WTC11 (cell line): ENCODE measurements around the gene RNF125. TPM values are rescaled to one million over a fixed set of nuclear protein-coding genes. Genes with fewer than 3 reads are reported as not detected.

Experiments used
- ATAC-seq: fragments of 200-7000 bp; cut with Tn5 transposase; 2 replicates; pipeline ENCODE4 v1.10.0; 2021; ENCODE audit warnings: mild to moderate bottlenecking, moderate library complexity
- CTCF ChIA-PET: fragments of 300-600 bp; sonication (Branson Sonifier 250); formaldehyde crosslinking; loops from one replicate; lab custom pipeline; 2021; ENCODE audit warnings: antibody characterized with exemption; lab: Charles Lee
- POLR2A ChIA-PET: fragments of 350-600 bp; sonication (Branson Sonifier 250); formaldehyde crosslinking; loops from one replicate; lab custom pipeline; 2021; ENCODE audit warnings: antibody characterized with exemption; lab: Charles Lee
- DNase-seq: peaks from one replicate; pipeline ENCODE4 v3.0.0; 2021; ENCODE audit warnings: low spot score
- H3K27ac Mint-ChIP-seq: 2 replicates; pipeline ENCODE4 v1.8.0; 2021; ENCODE audit warnings: mixed read lengths
- H3K27me3 Mint-ChIP-seq: 2 replicates; pipeline ENCODE4 v1.8.0; 2021; ENCODE audit warnings: low read depth, mild to moderate bottlenecking, moderate library complexity, mixed read lengths
- H3K36me3 Mint-ChIP-seq: 2 replicates; pipeline ENCODE4 v1.8.0; 2021; ENCODE audit warnings: mixed read lengths
- H3K4me1 Mint-ChIP-seq: 2 replicates; pipeline ENCODE4 v1.8.0; 2022; ENCODE audit warnings: mixed read lengths
- H3K4me3 Mint-ChIP-seq: 2 replicates; pipeline ENCODE4 v1.8.0; 2021; ENCODE audit warnings: mild to moderate bottlenecking, moderate library complexity, mixed read lengths
- H3K9me3 Mint-ChIP-seq: 2 replicates; pipeline ENCODE4 v1.8.0; 2021; ENCODE audit warnings: mixed read lengths
- ATF1 ChIP-seq: sonication (generic); formaldehyde crosslinking; IDR thresholded peaks from 2 replicates; pipeline ENCODE4 v1.8.1; 2023; ENCODE audit warnings: mild to moderate bottlenecking, moderate library complexity, missing genetic modification reagents
- E2F1 ChIP-seq: sonication (generic); formaldehyde crosslinking; IDR thresholded peaks from 2 replicates; pipeline ENCODE4 v1.8.0; 2022; ENCODE audit warnings: mild to moderate bottlenecking, missing genetic modification reagents
- ESRRA ChIP-seq: sonication (generic); formaldehyde crosslinking; IDR thresholded peaks from 2 replicates; pipeline ENCODE4 v1.8.1; 2022; ENCODE audit warnings: mild to moderate bottlenecking, missing genetic modification reagents, borderline replicate concordance
- FOXP1 ChIP-seq: sonication (generic); formaldehyde crosslinking; IDR thresholded peaks from 2 replicates; pipeline ENCODE4 v1.8.0; 2022; ENCODE audit warnings: missing genetic modification reagents, mild to moderate bottlenecking, moderate library complexity, borderline replicate concordance
- HMGA2 ChIP-seq: fragments of 250-450 bp; sonication (Bioruptor Pico); IDR thresholded peaks from 2 replicates; pipeline ENCODE4 v1.4.0; 2021; ENCODE audit warnings: mild to moderate bottlenecking, moderate library complexity
- JAZF1 ChIP-seq: fragments of 250-450 bp; sonication (Bioruptor Pico); IDR thresholded peaks from 2 replicates; pipeline ENCODE4 v1.9.0; 2021; ENCODE audit warnings: moderate library complexity, mild to moderate bottlenecking, inconsistent platforms
- MYBL2 ChIP-seq: sonication (generic); formaldehyde crosslinking; IDR thresholded peaks from 2 replicates; pipeline ENCODE4 v1.8.1; 2023; ENCODE audit warnings: mild to moderate bottlenecking, moderate library complexity, missing genetic modification reagents
- NR1H2 ChIP-seq: sonication (generic); formaldehyde crosslinking; IDR thresholded peaks from 2 replicates; pipeline ENCODE4 v1.9.0; 2021; ENCODE audit warnings: mild to moderate bottlenecking, moderate library complexity, missing genetic modification reagents
- NR3C1 ChIP-seq: sonication (generic); formaldehyde crosslinking; conservative IDR thresholded peaks from 2 replicates; pipeline ENCODE4 v1.8.1; 2023; ENCODE audit warnings: low read depth, mild to moderate bottlenecking, missing genetic modification reagents
- PRDM15 ChIP-seq: sonication (generic); formaldehyde crosslinking; IDR thresholded peaks from 2 replicates; pipeline ENCODE4 v1.8.0; 2022; ENCODE audit warnings: missing genetic modification reagents
- SMAD4 ChIP-seq: sonication (generic); formaldehyde crosslinking; IDR thresholded peaks from 2 replicates; pipeline ENCODE4 v1.8.0; 2022; ENCODE audit warnings: mild to moderate bottlenecking, missing genetic modification reagents
- TEAD4 ChIP-seq: sonication (generic); formaldehyde crosslinking; IDR thresholded peaks from 2 replicates; pipeline ENCODE4 v1.8.0; 2022; ENCODE audit warnings: mild to moderate bottlenecking, missing genetic modification reagents
- USF1 ChIP-seq: sonication (generic); formaldehyde crosslinking; IDR thresholded peaks from 2 replicates; pipeline ENCODE4 v1.8.0; 2022; ENCODE audit warnings: mild to moderate bottlenecking, missing genetic modification reagents
- ZNF121 ChIP-seq: sonication (generic); formaldehyde crosslinking; IDR thresholded peaks from 2 replicates; pipeline ENCODE4 v1.8.0; 2023; ENCODE audit warnings: missing genetic modification reagents
- ZNF232 ChIP-seq: sonication (generic); formaldehyde crosslinking; IDR thresholded peaks from 2 replicates; pipeline ENCODE4 v1.8.0; 2022; ENCODE audit warnings: mild to moderate bottlenecking, missing genetic modification reagents
- ZNF281 ChIP-seq: sonication (generic); formaldehyde crosslinking; IDR thresholded peaks from 2 replicates; pipeline ENCODE4 v1.8.0; 2023; ENCODE audit warnings: mild to moderate bottlenecking, missing genetic modification reagents
- ZNF317 ChIP-seq: sonication (generic); formaldehyde crosslinking; IDR thresholded peaks from 2 replicates; pipeline ENCODE4 v1.8.1; 2023; ENCODE audit warnings: low read depth, mild to moderate bottlenecking, moderate library complexity, missing genetic modification reagents, borderline replicate concordance
- ZNF425 ChIP-seq: fragments of 250-450 bp; sonication (Bioruptor Pico); conservative IDR thresholded peaks from 2 replicates; pipeline ENCODE4 v1.9.0; 2021; ENCODE audit warnings: mild to moderate bottlenecking
- ZNF532 ChIP-seq: fragments of 250-450 bp; sonication (Bioruptor Pico); IDR thresholded peaks from 2 replicates; pipeline ENCODE4 v1.9.0; 2021; ENCODE audit warnings: mild to moderate bottlenecking, borderline replicate concordance
- total RNA-seq: library from RNA; stranded (reverse); gene quantifications from 3 replicates; pipeline ENCODE4 v1.2.3, GENCODE V29; 2021

The RNF125 gene
- total RNA-seq, 1 experiment from 2014 or later = 14.9 TPM

GRCh38 chr18:32060026-32060425 lies 41.4 kb downstream of the RNF125 start:
- Mint-ChIP-seq H3K27ac (no peak overlapping the region), H3K4me1 (peaks cover 38% of the 10 kb centered on the region), H3K9me3 (peaks cover 4% of the 10 kb centered on the region; the same call in 1 of the 2 replicates), H3K36me3 (peaks cover 8% of the 10 kb centered on the region), H3K27me3 (no peaks in the 10 kb centered on the region), H3K4me3 (no peak overlapping the region)
- TF ChIP-seq ZNF317 (CRISPR knock-in tag) (no peak), NR1H2 (no peak), ESRRA (no peak)
- POLR2A ChIA-PET = no interaction called here
- DNase-seq (no peak), ATAC-seq (no peak)
- CTCF ChIA-PET = no interaction called here

GRCh38 chr18:32067375-32068167 lies 48.9 kb downstream of the RNF125 start:
- Mint-ChIP-seq H3K27me3 (no peaks in the 10 kb centered on the region), H3K4me3 (no peak overlapping the region), H3K36me3 (peaks cover 7% of the 10 kb centered on the region), H3K27ac (no peak overlapping the region), H3K4me1 (no peaks in the 10 kb centered on the region), H3K9me3 (peaks cover 3% of the 10 kb centered on the region; the same call in 1 of the 2 replicates)
- no peak for DNase-seq
- no peak for ATAC-seq
- CTCF ChIA-PET = no interaction called here
- no peak for TF ChIP-seq E2F1 (CRISPR knock-in tag)
- no peak for TF ChIP-seq ZNF425 (CRISPR knock-in tag)
- TF ChIP-seq JAZF1 (CRISPR knock-in tag) = no peak
- no peak for TF ChIP-seq USF1
- TF ChIP-seq TEAD4 = no peak
- no peak for TF ChIP-seq ZNF232
- TF ChIP-seq SMAD4 (CRISPR knock-in tag) = no peak
- no peak for TF ChIP-seq ZNF532 (CRISPR knock-in tag)
- TF ChIP-seq FOXP1 (CRISPR knock-in tag) = no peak
- TF ChIP-seq ZNF281 (CRISPR knock-in tag) = no peak
- no peak for TF ChIP-seq HMGA2 (CRISPR knock-in tag)
- TF ChIP-seq MYBL2 (CRISPR knock-in tag) = no peak
- no peak for TF ChIP-seq ZNF121 (CRISPR knock-in tag)
- TF ChIP-seq ATF1 (CRISPR knock-in tag) = no peak
- no peak for TF ChIP-seq PRDM15 (CRISPR knock-in tag)
- no peak for TF ChIP-seq NR3C1 (CRISPR knock-in tag)
- POLR2A ChIA-PET = no interaction called here
